Loucy (cell line): Measurements from ENCODE around the gene KCMF1.

ENCODE experiments used
- EZH2phosphoT487 ChIP-seq: fragments of 200-600 bp; IDR thresholded peaks from 2 replicates; pipeline ENCODE4 v1.6.1; 2018; ENCODE audit warnings: antibody characterized with exemption, mild to moderate bottlenecking, moderate library complexity, borderline replicate concordance
- TF ChIP-seq, protein P1 (sequence below): fragments of 200-600 bp; sonication (generic); conservative IDR thresholded peaks from 2 replicates; pipeline ENCODE4 v1.5.1; 2014; ENCODE audit warnings: mild to moderate bottlenecking, antibody characterized with exemption, low read length

DNA sequence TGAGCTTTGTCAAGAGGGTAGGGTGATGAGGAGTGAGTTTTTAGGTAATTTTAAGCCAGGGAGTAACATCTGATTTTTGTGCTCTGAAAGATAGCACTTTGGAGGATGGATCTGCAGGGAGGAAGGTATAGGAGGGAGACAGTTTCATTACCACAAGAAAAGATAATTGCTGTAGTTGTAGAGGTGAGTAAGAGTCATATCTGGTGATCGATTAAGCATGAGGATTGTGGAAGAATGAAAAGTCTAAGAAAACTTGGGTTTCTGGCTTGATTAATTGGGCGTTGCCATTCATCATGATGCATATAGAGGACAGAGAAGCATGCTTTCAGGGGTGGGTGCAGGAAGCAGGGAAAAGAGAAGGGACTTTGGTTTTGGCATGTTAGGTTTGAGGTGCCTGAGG lies 18.5 kb downstream of the KCMF1 start:
- TF ChIP-seq, protein P1, sequence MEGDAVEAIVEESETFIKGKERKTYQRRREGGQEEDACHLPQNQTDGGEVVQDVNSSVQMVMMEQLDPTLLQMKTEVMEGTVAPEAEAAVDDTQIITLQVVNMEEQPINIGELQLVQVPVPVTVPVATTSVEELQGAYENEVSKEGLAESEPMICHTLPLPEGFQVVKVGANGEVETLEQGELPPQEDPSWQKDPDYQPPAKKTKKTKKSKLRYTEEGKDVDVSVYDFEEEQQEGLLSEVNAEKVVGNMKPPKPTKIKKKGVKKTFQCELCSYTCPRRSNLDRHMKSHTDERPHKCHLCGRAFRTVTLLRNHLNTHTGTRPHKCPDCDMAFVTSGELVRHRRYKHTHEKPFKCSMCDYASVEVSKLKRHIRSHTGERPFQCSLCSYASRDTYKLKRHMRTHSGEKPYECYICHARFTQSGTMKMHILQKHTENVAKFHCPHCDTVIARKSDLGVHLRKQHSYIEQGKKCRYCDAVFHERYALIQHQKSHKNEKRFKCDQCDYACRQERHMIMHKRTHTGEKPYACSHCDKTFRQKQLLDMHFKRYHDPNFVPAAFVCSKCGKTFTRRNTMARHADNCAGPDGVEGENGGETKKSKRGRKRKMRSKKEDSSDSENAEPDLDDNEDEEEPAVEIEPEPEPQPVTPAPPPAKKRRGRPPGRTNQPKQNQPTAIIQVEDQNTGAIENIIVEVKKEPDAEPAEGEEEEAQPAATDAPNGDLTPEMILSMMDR, result no peak
- TF ChIP-seq EZH2phosphoT487, result no peak
